NCI-H1092 (cell line): ENCODE measurements around the gene SLC25A22.

Experiments
- DNase-seq: peaks from one replicate; lab custom pipeline; 2025; lab: John Stamatoyannopoulos, UW

Gene SLC25A22

GRCh38 chr11:788953-789940 lies 8.8 kb downstream of the SLC25A22 start:
- no peak for DNase-seq

DNA sequence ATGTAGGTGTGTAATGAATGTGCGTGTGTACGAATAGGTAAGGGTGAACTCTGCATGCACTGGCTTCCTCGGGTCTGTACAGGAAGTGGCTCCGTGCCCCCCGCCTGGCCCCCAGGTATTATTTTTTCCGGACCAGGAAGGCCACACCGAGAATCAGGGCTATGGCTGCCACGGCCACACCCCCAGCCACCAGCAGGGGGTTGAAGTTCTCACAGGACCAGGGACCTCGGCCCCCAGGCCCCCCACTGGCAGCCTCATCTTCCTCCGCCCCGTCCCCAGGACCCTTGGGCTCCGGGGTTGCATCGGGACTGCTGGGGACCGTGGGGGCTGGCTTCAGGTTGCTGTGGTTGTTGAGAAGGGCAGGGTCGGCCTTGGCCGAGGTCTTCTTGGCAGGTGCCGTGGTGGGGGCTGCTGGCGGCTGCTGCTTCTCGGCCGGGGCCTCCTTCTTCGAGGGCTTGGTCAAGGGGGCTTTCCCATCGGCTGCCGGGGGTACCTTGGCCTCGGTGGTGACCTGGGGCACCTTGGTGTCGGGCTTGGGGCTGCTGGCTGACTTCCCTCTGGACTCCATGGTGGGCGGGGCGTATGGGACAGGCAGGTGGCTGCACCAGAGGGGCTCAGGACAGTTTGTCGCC lies 10.0 kb downstream of the SLC25A22 start:
- DNase-seq: no peak

DNA sequence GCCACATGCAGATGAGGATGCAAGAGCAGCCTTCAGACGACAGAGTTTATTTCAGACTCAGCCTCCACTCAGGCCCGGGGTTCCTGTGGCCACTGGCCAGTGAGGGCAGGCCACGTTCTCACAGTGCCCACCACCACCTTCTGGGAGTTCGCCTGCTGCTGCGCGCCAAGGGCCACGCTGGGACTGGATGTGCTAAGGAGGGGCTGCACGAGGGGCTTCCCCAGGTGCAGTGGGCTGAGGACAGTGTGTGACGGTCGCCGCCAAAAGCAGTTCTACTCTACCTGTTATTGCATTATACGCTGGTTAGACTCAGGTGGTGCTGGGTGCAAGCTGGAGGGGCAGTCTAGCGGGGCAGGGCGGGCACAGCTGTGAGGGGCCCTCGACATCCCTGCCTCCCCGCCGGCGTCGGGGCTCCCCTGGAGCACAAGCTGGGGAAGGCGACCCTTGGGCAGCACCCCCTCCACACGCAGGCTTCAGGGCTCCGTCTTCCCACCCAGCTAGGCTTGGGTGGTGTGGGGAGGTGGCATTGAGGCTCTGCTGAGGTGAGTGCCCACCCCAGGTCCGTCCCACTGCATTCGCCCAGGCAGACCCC lies 10.9 kb downstream of the SLC25A22 start:
- no peak for DNase-seq

- DNase-seq: no peak
Observed at GRCh38 chr11:786235-787083, 11.6 kb downstream of the SLC25A22 start.

GRCh38 chr11:783581-784015 lies 14.5 kb downstream of the SLC25A22 start:
- DNase-seq: no peak

DNA sequence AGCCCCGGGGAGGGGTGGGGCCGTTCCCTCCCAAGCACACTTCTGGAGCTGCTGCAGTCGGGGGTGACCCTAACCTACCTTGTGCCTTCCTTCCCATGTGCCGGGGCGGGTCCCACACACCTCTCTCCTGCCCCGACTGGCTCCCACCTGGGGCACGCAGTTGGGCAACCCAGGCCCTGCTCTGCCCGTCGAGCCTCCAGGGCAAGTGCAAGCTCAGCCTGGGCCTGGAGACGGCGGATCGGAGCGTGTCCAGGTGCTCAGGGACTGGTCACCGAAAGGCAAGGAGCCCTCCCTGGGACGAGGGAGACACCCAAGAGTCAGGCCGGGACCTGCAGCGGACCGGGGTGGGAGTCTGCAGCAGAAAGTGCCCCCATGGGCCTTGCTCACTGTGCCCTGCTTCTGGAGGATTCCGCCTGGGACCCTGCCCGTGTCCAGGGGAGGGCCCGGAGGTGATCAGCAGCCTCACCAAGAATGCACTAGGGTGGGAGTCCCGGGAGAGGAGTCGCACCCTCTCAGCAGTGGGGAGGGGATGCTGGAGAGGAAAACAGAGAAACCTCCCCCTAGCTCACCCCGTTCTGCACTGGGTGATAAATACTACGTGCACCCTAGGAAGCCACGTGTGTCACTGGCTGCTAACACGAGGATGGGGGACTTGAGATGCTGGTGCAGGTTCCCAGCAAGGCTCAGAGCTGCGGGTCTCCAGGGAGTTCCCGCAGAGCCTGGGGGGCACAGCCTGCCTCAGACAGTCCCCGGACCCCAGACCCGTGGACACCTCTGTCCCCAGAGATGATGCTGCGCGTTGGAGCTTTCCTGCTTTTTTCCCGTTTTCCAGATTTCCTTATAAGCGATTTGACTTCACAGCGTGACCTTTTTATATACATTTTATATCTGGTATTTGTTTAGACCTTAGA lies 15.6 kb downstream of the SLC25A22 start:
- DNase-seq: no peak

- no peak for DNase-seq
Observed at GRCh38 chr11:779955-780532, 18.0 kb downstream of the SLC25A22 start.

GRCh38 chr11:778976-779954 lies 18.8 kb downstream of the SLC25A22 start:
- no peak for DNase-seq

- DNase-seq: peak; percentile 83
Observed at GRCh38 chr11:777288-778255, 20.5 kb downstream of the SLC25A22 start, which contains the start of gene GATD1. GATD1 (minus strand) TSS chr11:777487; CDS start chr11:777462, 25 bp downstream.

DNA sequence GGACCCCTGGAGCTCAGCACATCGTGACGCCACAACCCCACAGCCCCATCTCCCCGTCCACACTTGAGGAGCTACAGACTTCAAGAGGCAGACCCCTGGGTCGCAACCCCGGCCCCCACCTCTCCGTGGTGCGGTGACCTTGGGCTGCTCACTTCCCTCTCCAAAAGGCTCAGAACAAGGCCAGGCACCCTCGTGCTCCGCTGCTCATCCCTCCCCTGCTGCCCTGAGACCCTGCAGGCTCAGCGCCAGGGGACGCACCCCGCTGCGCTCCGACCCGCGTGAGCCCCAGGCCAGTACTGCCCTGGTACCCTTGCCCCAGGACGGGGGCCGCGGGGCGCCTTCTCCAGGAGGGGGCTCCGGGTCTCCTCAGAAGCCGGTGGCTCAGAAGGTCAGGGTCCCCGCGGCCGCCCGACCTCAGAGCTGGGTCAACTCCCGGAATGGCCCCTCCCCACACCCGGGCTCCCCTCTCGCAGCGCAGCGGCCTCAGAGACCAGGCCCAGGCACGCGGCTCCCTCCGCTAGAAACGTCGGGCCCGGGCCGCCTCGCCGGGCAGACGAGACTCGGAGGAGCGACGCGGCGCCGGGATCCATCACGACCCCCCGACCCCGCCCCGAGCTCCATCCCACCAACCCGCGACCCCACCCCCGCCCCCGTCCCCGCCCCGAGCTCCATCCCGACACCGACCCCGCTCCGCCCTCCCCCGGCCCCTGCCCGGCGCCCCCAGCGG lies 21.4 kb downstream of the SLC25A22 start:
- DNase-seq: no peak

- DNase-seq: no peak
Observed at GRCh38 chr11:776263-776560, 21.9 kb downstream of the SLC25A22 start.

DNA sequence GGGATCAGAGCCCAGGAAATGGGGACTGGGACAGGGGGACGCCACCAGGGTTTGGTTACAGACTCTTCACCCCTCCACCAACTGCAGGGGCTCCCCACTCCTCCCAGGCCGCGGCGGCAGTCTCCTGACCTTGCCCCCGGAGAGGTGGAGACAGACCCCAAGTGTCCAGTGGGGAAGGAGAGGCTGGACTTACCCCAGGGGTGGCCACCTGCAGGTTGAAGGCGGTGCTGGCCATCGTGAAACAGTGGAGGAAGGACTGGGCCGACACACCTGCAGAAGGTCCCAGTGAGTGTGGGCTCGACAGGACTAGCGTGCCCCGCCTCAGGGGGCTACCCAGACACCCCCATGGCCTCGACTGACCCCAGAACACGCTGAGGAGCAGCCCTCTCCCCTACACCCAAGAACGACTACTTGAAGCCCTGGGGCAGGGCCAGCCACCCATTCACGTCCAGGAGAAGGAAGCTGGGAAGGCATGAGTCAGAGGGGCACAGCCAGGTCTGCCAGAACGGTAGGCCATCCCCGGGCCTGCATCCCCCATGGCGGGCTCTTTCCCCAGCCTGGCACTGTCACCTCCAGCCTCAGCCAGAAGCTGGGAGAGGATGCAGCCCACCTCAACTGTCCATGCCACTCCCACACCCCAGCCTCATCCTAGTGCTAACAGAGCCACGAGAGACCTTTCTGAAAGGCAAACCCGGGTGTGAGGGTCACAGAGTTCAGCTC lies 23.0 kb downstream of the SLC25A22 start:
- no peak for DNase-seq

DNA sequence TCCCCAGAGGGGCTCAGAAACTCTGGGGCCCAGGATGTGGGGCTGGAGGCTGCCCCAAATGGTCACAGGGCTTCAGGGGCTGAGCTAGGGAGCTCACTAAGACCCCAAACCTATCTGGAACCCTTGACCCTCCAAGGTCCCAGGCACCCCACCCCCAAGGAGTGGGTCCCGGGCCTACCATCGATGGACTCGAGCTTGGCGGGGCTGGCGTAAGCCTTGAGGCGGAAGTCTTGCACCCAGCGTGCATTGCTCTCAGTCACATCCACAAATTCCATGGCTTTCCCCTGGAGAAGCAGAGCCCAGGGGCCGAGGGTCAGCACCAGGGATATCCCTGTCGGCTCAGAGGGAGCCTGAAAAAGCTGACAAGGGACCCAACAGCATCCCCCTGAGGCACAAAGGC lies 24.3 kb downstream of the SLC25A22 start:
- no peak for DNase-seq

DNA sequence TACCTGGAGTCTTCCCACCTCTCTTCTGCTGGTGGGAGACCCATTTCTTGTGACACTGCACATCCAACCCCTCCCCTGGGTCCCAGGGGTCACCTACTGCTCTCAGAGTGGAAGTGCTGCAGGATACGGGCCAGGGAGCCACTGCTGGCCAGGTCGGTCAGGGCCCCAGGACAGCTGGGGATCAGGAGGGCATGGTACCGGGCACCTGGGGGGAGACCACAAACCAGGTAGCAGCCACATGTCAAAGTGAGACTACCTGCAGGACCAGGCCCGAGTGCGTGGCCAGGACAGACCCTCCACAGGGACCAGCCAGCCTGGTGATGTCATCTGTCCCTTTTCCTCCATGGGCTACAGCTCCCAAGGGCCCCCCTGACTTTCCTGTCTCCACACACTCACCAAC lies 24.7 kb downstream of the SLC25A22 start:
- no peak for DNase-seq

DNA sequence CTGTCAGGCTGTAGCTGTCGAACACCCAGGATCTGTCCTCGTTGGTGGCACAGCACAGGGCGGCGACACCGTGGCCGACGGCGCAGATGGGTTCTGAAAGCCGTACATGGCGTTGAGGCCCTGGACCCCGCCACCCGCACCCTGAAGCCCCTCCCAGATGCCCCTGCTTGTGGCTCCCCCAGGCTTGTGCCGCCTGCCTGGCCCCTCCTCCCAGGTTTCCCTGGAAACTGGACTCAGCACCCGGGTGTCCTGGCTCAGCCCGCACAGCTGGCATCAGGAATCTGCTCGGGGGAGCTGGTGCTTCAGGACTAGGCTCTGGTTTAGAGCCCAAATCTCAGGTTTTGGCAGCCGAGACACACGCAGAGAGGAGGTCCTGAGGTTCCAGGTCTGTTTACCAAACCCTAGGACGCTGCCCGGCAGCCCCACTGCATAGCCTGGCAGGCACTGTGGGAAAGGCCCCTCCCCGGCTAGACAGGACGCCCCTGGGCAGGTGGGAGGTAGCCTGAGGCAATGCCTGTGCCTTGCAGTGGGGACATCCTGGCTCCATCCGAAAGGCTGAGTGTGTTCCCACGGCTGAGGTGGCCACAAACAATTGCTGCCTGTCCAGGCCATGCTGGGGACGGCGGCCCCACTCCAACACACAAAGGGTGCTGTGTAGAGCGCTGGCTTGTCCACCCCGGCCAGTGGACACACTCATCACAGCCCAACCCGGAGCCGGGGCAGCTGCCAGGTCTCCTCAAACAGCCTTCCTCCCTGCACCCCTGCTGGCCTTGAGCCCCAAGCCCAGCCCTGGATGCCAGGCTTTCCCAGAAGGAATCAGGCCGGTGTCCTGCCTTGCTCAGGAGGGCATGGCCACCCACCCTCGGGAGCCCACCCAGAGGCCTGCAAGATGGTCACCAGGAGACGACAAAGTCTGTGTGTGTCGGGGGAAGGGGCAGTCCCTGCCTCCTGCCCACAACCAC lies 25.4 kb downstream of the SLC25A22 start:
- no peak for DNase-seq
